ENCODE results near the gene INPP5J.

INPP5J gene

GRCh38 chr22:31153357-31153756 is 30.6 kb downstream of the INPP5J start:
- ChIA-PET CTCF (no interaction called here), POLR2A (interaction anchor here (1.6 kb wide), 1 partner anchor 59 kb away, joined by 3 read pairs; the partner anchor contains the start of gene LIMK2)
- DNase-seq (ENCODE audit: extremely low spot score), result no peak
- no peak for TF ChIP-seq FOXA1 (IDR thresholded peaks at IDR 0.05)
- no peak for TF ChIP-seq ARNT (IDR thresholded peaks at IDR 0.05)
- TF ChIP-seq BHLHE40 (IDR thresholded peaks at IDR 0.05; ENCODE audit: borderline replicate concordance), result no peak
- TF ChIP-seq HDGF (IDR thresholded peaks at IDR 0.05; ENCODE audit: borderline replicate concordance), result no peak
- no peak for TF ChIP-seq PKNOX1 (IDR thresholded peaks at IDR 0.05)
- no peak for TF ChIP-seq FOXK2 (IDR thresholded peaks at IDR 0.05)
- no peak for TF ChIP-seq SP1 (IDR thresholded peaks at IDR 0.05)
- no peak for TF ChIP-seq CTBP1 (IDR thresholded peaks at IDR 0.05; ENCODE audit: borderline replicate concordance)
- no peak for TF ChIP-seq ELF4 (IDR thresholded peaks at IDR 0.05)
- TF ChIP-seq TARDBP (IDR thresholded peaks at IDR 0.05), result no peak
- TF ChIP-seq ZNF384 (IDR thresholded peaks at IDR 0.05), result no peak

GRCh38 chr22:31154975-31155374 is 32.2 kb downstream of the INPP5J start:
- no peak for TF ChIP-seq ELF4 (IDR thresholded peaks at IDR 0.05)
- no peak for TF ChIP-seq BHLHE40 (IDR thresholded peaks at IDR 0.05; ENCODE audit: borderline replicate concordance)
- TF ChIP-seq SUZ12 (IDR thresholded peaks at IDR 0.05), result no peak
- no peak for TF ChIP-seq TARDBP (IDR thresholded peaks at IDR 0.05)
- TF ChIP-seq FOXK2 (IDR thresholded peaks at IDR 0.05), result no peak
- TF ChIP-seq L3MBTL2 (conservative IDR thresholded peaks at IDR 0.05), result no peak
- no peak for TF ChIP-seq SP1 (IDR thresholded peaks at IDR 0.05)
- TF ChIP-seq LEF1 (IDR thresholded peaks at IDR 0.05; ENCODE audit: borderline replicate concordance), result no peak
- no peak for TF ChIP-seq PKNOX1 (IDR thresholded peaks at IDR 0.05)
- no peak for TF ChIP-seq HDGF (IDR thresholded peaks at IDR 0.05; ENCODE audit: borderline replicate concordance)
- no peak for TF ChIP-seq FOXA1 (IDR thresholded peaks at IDR 0.05)
- no peak for TF ChIP-seq NFRKB (IDR thresholded peaks at IDR 0.05)
- TF ChIP-seq FOXM1 (IDR thresholded peaks at IDR 0.05; ENCODE audit: borderline replicate concordance), result no peak
- TF ChIP-seq ARNT (IDR thresholded peaks at IDR 0.05), result no peak
- TF ChIP-seq ZNF384 (IDR thresholded peaks at IDR 0.05), result no peak
- TF ChIP-seq CTBP1 (IDR thresholded peaks at IDR 0.05; ENCODE audit: borderline replicate concordance), result no peak
- DNase-seq (ENCODE audit: extremely low spot score), result no peak
- CTCF ChIA-PET, result interaction anchor here (0.6 kb wide), 1 partner anchor 1465 kb away, joined by 3 read pairs; no protein-coding TSS in a partner anchor
- POLR2A ChIA-PET, result interaction anchor here (1.6 kb wide), 1 partner anchor 57 kb away, joined by 3 read pairs; the partner anchor contains the start of gene LIMK2

- TF ChIP-seq ZNF384 (IDR thresholded peaks at IDR 0.05) (no peak), L3MBTL2 (conservative IDR thresholded peaks at IDR 0.05) (no peak), NFRKB (IDR thresholded peaks at IDR 0.05) (no peak), FOXM1 (IDR thresholded peaks at IDR 0.05; ENCODE audit: borderline replicate concordance) (no peak), BHLHE40 (IDR thresholded peaks at IDR 0.05; ENCODE audit: borderline replicate concordance) (no peak), FOXA1 (IDR thresholded peaks at IDR 0.05) (no peak), CTBP1 (IDR thresholded peaks at IDR 0.05; ENCODE audit: borderline replicate concordance) (no peak), PKNOX1 (IDR thresholded peaks at IDR 0.05) (no peak), LEF1 (IDR thresholded peaks at IDR 0.05; ENCODE audit: borderline replicate concordance) (no peak), ARNT (IDR thresholded peaks at IDR 0.05) (no peak), ELF4 (IDR thresholded peaks at IDR 0.05) (no peak), SUZ12 (IDR thresholded peaks at IDR 0.05) (no peak), TARDBP (IDR thresholded peaks at IDR 0.05) (no peak), SP1 (IDR thresholded peaks at IDR 0.05) (no peak), FOXK2 (IDR thresholded peaks at IDR 0.05) (no peak), HDGF (IDR thresholded peaks at IDR 0.05; ENCODE audit: borderline replicate concordance) (no peak)
- POLR2A ChIA-PET, result no interaction called here
- DNase-seq (ENCODE audit: extremely low spot score), result no peak
- CTCF ChIA-PET, result interaction anchor here (0.6 kb wide), 1 partner anchor 1466 kb away, joined by 3 read pairs; no protein-coding TSS in a partner anchor
Measured at GRCh38 chr22:31155422-31155821, 32.7 kb downstream of the INPP5J start.

GRCh38 chr22:31160328-31160978 is 37.7 kb downstream of the INPP5J start:
- ChIA-PET CTCF (interaction anchor here (0.6 to 1.5 kb wide), 4 partner anchors 8 to 112 kb away, joined by 3 to 7 read pairs (median 4); partner anchors contain the start of gene LIMK2), POLR2A (interaction anchor here (0.6 to 2.6 kb wide), 10 partner anchors 8 to 186 kb away, joined by 3 to 7 read pairs (median 5); partner anchors contain the start of genes INPP5J, PATZ1, SELENOM and SMTN)
- peak; percentile 58 for DNase-seq (ENCODE audit: extremely low spot score)
- TF ChIP-seq CTBP1 (IDR thresholded peaks at IDR 0.05; ENCODE audit: borderline replicate concordance) (no peak), L3MBTL2 (conservative IDR thresholded peaks at IDR 0.05) (no peak), FOXA1 (IDR thresholded peaks at IDR 0.05) (no peak), HDGF (IDR thresholded peaks at IDR 0.05; ENCODE audit: borderline replicate concordance) (no peak), FOXM1 (IDR thresholded peaks at IDR 0.05; ENCODE audit: borderline replicate concordance) (no peak), NFRKB (IDR thresholded peaks at IDR 0.05) (no peak), SP1 (IDR thresholded peaks at IDR 0.05) (no peak), LEF1 (IDR thresholded peaks at IDR 0.05; ENCODE audit: borderline replicate concordance) (no peak), BHLHE40 (IDR thresholded peaks at IDR 0.05; ENCODE audit: borderline replicate concordance) (no peak)

GRCh38 chr22:31161386-31161785 is 38.6 kb downstream of the INPP5J start:
- TF ChIP-seq PKNOX1 (IDR thresholded peaks at IDR 0.05), result no peak
- no peak for TF ChIP-seq SUZ12 (IDR thresholded peaks at IDR 0.05)
- no peak for TF ChIP-seq L3MBTL2 (conservative IDR thresholded peaks at IDR 0.05)
- no peak for TF ChIP-seq CTBP1 (IDR thresholded peaks at IDR 0.05; ENCODE audit: borderline replicate concordance)
- TF ChIP-seq TARDBP (IDR thresholded peaks at IDR 0.05), result no peak
- no peak for TF ChIP-seq LEF1 (IDR thresholded peaks at IDR 0.05; ENCODE audit: borderline replicate concordance)
- no peak for TF ChIP-seq ARNT (IDR thresholded peaks at IDR 0.05)
- no peak for TF ChIP-seq BHLHE40 (IDR thresholded peaks at IDR 0.05; ENCODE audit: borderline replicate concordance)
- no peak for TF ChIP-seq SP1 (IDR thresholded peaks at IDR 0.05)
- no peak for TF ChIP-seq HDGF (IDR thresholded peaks at IDR 0.05; ENCODE audit: borderline replicate concordance)
- TF ChIP-seq FOXM1 (IDR thresholded peaks at IDR 0.05; ENCODE audit: borderline replicate concordance), result no peak
- no peak for TF ChIP-seq NFRKB (IDR thresholded peaks at IDR 0.05)
- CTCF ChIA-PET, result interaction anchor here (0.6 kb wide), 1 partner anchor 9 kb away, joined by 4 read pairs; no protein-coding TSS in a partner anchor
- POLR2A ChIA-PET, result interaction anchor here (1.4 kb wide), 1 partner anchor 111 kb away, joined by 4 read pairs; no protein-coding TSS in a partner anchor
- DNase-seq (ENCODE audit: extremely low spot score), result no peak

All from HEK293T (cell line).